Stimulated activated CD4-positive, alpha-beta T cell treated with anti-CD3 and anti-CD28 coated beads, Interleukin-1b, Interleukin-23, amount 100 ng/mL, for 48 hours (primary cell): ENCODE data around the gene EPB41L1.

ENCODE experiments used
- DNase-seq: peaks from one replicate; pipeline ENCODE4 v3.0.0-alpha.2; 2020

EPB41L1 gene

GRCh38 chr20:36155991-36156390 is 1.5 kb downstream of the EPB41L1 start:
- DNase-seq = no peak

GRCh38 chr20:36157610-36158009 is 3.1 kb downstream of the EPB41L1 start:
- no peak for DNase-seq

GRCh38 chr20:36158160-36158741 is 3.7 kb downstream of the EPB41L1 start:
- DNase-seq = no peak

GRCh38 chr20:36159833-36160232 is 5.3 kb downstream of the EPB41L1 start:
- no peak for DNase-seq

DNA sequence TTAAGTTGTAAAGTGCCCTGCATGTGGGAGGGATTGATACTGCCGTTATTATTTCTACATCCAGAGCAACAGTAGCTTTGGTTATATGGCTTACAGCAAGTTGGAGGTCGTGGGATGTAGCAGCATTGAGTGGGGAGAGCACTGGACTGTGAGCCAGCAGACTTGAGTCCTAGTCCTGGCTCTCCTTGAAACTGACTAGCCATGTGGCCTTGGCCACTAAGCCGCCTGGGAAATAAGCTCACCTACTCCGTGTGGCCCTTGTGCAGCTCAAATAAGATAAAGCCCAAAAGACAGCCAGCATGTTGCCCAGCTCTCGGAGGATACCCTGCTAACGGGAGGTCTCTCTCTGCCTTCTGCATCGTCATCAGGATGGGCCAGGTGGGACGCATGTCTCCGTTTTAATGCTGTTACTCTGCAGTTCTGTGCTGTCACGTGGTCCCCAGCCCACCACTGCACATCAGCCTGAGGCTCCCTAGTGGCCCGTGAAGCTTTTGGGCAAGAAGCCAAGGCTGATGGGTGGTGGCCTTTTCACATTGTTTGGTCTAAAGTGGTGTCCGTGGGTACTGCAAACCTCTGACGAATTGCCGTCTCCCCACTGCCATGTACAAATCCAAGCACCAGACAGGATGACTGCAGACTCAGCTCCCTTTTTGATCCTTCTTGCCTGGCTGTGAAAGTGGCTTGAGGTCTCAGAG is 7.9 kb downstream of the EPB41L1 start:
- DNase-seq = no peak

DNA sequence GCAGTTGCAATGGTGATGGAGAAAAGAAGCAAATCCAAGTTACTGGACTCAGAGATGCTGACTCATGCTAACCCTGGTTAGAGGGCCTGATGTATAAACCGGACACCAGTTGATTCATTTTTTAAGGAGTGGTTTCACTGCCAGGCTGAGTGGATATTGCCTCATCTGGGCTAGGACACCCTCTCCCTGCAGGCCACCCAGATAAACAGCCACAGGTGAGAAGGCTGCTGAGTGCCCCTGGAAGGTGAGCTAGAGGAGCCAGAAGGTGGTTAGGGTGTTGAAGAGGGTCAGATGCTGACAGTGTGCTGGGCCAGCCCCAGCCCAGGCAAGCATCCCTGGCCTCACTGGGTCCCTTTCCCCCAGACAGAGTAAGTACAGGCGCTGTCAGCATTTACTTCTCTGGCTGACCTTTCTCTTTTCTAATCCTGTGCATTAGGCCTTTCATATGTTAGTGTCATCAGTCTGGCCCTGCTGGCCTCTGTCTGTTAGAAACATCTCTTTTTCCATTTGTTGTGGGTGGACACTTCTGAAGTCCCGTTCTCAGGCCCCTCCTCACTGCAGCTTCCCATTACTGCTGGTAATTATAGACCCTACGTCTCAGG is 13.5 kb downstream of the EPB41L1 start:
- DNase-seq = no peak

GRCh38 chr20:36170542-36171215 is 16.1 kb downstream of the EPB41L1 start:
- DNase-seq = no peak

- no peak for DNase-seq
These were observed 19.0 kb downstream of the EPB41L1 start for GRCh38 chr20:36173451-36173933.

GRCh38 chr20:36175016-36175415 is 20.5 kb downstream of the EPB41L1 start:
- no peak for DNase-seq

- no peak for DNase-seq
These were observed 21.0 kb downstream of the EPB41L1 start for GRCh38 chr20:36175475-36175995.

GRCh38 chr20:36177716-36178115 is 23.2 kb downstream of the EPB41L1 start:
- DNase-seq = no peak

DNA sequence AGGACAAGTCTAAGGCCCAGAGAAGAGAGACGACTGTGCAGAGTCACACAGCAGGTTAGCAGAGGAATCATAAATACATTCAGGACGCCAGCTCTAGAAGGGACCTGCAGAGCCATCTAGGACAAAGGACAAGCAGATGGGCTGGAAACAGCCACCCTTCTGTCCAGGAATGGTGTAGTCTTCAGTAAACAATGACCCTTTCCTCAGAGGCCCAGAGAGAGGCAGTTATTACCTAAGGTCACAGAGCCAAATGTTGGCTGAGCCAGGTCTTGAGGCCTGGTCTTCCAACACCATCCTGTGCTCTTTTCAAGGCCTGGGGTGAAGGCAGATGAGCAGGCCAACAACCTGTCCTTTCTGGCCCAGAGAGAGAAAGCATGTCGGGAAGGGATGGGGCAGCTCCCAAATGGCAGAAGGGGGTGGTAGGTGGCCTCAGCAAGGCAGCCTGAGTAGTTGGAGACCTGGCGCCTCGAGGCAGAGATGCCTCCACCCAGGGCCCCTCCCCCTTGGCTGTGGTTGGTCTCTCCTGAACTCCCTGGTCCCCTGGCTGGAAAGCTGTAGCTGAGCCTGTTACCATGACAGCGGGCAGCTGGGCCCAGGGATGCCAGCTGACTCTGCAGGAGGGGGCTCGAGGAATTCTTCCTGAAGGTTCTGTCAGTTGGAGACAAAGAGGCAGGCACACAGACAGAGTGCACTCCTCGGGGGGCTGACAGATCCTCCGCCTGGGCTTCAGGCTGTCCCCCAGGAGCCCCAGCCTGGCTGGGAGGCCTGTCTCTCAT is 24.8 kb downstream of the EPB41L1 start:
- no peak for DNase-seq

DNA sequence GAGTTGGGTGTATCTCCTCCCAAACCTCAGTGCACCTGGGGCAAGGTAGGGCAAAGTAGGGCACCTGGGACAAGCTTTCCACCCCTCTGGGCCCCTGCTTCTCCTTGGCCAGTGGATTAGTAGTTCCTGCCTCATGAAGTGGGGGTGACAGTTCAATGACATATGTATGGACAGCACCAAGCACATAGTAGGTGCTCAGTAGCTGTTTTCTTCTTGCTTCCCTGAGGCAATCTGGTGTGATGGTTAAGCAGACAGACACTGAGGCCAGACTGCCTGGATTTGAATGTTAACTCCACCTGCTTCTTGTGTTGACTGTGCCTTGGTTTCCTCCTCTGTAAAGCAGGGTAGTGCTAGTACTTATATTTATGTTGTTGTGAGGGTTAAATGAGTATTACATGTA is 25.8 kb downstream of the EPB41L1 start:
- no peak for DNase-seq

- DNase-seq = no peak
These were observed 27.5 kb downstream of the EPB41L1 start for GRCh38 chr20:36181934-36182603.

- no peak for DNase-seq
These were observed 28.1 kb downstream of the EPB41L1 start for GRCh38 chr20:36182604-36183154.

DNA sequence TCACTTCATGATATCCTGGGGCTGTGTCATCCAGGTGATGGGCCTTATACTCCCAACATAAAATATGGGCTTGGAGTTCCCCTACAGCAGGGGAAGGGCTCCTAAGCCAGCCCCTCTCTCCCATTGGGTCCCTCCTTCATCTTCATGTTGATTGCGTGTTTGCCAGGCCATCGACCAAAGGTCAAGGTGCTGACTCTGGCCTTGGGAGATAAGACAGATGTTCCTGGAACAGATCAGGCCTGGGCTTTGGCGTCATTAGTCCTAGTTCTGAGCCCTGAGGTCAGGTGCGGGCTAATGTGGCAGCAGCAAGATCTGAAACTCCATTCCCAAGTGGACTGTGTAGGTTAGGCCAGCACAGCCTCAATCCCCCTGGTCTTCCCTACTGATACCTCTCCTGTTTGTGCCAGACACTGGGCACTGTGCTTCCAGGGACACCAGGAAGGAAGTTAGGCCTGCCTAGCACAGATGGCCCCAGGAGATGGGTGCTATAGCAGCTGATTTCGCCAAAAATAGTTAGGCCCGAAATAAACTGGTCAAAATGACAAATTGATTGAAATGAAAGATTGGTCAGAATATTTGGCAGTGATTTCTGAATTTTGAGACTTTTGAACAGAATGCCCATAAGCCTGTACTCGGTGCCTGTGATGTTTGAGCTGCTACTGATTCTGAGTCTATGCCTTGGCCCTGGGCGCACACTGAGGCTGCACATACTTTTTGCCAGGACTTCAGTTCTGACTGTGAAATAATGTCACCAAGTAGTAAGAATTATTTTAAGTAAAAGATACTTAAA is 28.8 kb downstream of the EPB41L1 start:
- no peak for DNase-seq

GRCh38 chr20:36184816-36185776 is 30.6 kb downstream of the EPB41L1 start:
- no peak for DNase-seq

GRCh38 chr20:36193977-36194712 is 39.6 kb downstream of the EPB41L1 start:
- no peak for DNase-seq

DNA sequence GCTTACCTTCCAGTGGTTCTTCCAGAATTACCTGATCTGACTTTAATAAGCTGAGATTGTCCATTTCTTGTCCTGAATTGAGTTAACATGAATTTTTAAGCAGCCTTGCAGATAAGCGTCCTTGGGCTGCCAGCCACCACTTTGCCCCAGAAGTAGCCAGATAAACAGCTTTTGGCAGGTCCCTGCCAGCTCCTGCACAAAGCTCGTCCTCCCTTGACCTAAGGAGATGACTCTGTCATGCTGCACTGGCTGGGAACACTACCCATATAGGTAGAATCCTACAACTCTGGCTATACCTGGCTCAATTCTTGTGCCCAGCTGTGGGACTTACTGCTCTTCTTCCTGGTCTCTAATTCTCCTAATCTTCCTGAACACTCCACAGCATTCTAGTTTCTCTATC is 42.1 kb downstream of the EPB41L1 start:
- no peak for DNase-seq
